ENCODE measurements around the gene RCN2.

RCN2 gene

GRCh38 chr15:76994001-76994400, 62.5 kb downstream of the RCN2 start:
- no peak for TF ChIP-seq CTCF (conservative IDR thresholded peaks at IDR 0.05)

GRCh38 chr15:76994496-76994895, 62.9 kb downstream of the RCN2 start:
- H3K27ac ChIP-seq: no peak overlapping the region
- TF ChIP-seq CTCF (conservative IDR thresholded peaks at IDR 0.05): no peak

More at GRCh38 chr15:76994001-76994400, 62.5 kb downstream of the RCN2 start:
- no peak overlapping the region for H3K27ac ChIP-seq

GRCh38 chr15:76994971-76995945, 63.7 kb downstream of the RCN2 start, which contains the start of gene PSTPIP1:
Gene PSTPIP1, plus strand, starts transcription at chr15:76995126. Its CDS starts 448 bp downstream, at chr15:76995574.
- H3K27ac ChIP-seq: no peak within 1 kb of the TSS

GRCh38 chr15:76996076-76996525, 64.6 kb downstream of the RCN2 start:
- TF ChIP-seq CTCF (conservative IDR thresholded peaks at IDR 0.05): no peak
- no peak overlapping the region for H3K27ac ChIP-seq

More at GRCh38 chr15:76994971-76995945, 63.7 kb downstream of the RCN2 start, which contains the start of gene PSTPIP1:
- no peak for TF ChIP-seq CTCF (conservative IDR thresholded peaks at IDR 0.05)

- no peak for TF ChIP-seq CTCF (conservative IDR thresholded peaks at IDR 0.05)
- H3K27ac ChIP-seq: no peak overlapping the region
Measured at GRCh38 chr15:76996526-76997401, 65.2 kb downstream of the RCN2 start.

GRCh38 chr15:76998663-76999285, 67.2 kb downstream of the RCN2 start:
- no peak for TF ChIP-seq CTCF (conservative IDR thresholded peaks at IDR 0.05)
- H3K27ac ChIP-seq: no peak overlapping the region

Measured in VCaP (cell line).